B cell (primary cell): Measurements from ENCODE around the gene EXOC1. TPM values are rescaled to one million over a fixed set of nuclear protein-coding genes. Genes with fewer than 3 reads are reported as not detected.
A peak's percentile ranks its signal among the peaks of the same experiment; 100 is the strongest.

Source experiments
- ATAC-seq: fragments of 200-7000 bp; cut with Tn5 transposase; one replicate; pipeline ENCODE4 v1.10.0; 2021; ENCODE audit warnings: low read depth, mild to moderate bottlenecking, moderate number of reproducible peaks, moderate library complexity
- CTCF ChIA-PET: fragments of 350-600 bp; sonication (Branson Sonifier 250); formaldehyde crosslinking; loops from one replicate; lab custom pipeline; 2021; ENCODE audit warnings: antibody characterized with exemption, inconsistent platforms; lab: Charles Lee
- POLR2A ChIA-PET: fragments of 350-600 bp; sonication (Branson Sonifier 250); formaldehyde crosslinking; loops from one replicate; lab custom pipeline; 2021; ENCODE audit warnings: antibody characterized with exemption; lab: Charles Lee
- DNase-seq: peaks from one replicate; pipeline ENCODE4 v3.0.0; 2013
- H2AFZ ChIP-seq: 2 replicates; pipeline ENCODE4 v1.6.1; 2012; ENCODE audit warnings: mild to moderate bottlenecking, low read depth, low read length; ENCODE audit not compliant: insufficient read depth, poor library complexity, severe bottlenecking
- H3K27ac ChIP-seq, 2 donors: 1 replicate in 1 of 2; 2 replicates in 1 of 2; pipeline ENCODE4 v1.5.1; 2012 to 2013; ENCODE audit warnings: low read length in 2 of 2, mild to moderate bottlenecking in 2 of 2, moderate library complexity in 1 of 2
- H3K27me3 ChIP-seq, 4 experiments: fragments of 200-600 bp in 1 of 4; sonication (generic) in 1 of 4; replicated peaks in 1 of 4; 1 replicate in 2 of 4; 2 replicates in 2 of 4; pipeline versions ENCODE4 v1.6.1 to v1.7.0; 2013 to 2016; ENCODE audit warnings: low read length in 3 of 4, mild to moderate bottlenecking in 2 of 4, mixed read lengths in 1 of 4, moderate library complexity in 1 of 4; ENCODE audit not compliant: insufficient read depth in 4 of 4, control insufficient read depth in 3 of 4; ENCODE audit errors: control extremely low read depth in 1 of 4
- H3K36me3 ChIP-seq, 2 experiments: replicated peaks in 1 of 2; 1 replicate in 1 of 2; 2 replicates in 1 of 2; pipeline versions ENCODE4 v1.6.1 to v1.7.1; 2013; ENCODE audit warnings: low read length in 1 of 2; ENCODE audit not compliant: insufficient read depth in 2 of 2, control insufficient read depth in 1 of 2; ENCODE audit errors: control extremely low read depth in 1 of 2, extremely low read depth in 1 of 2
- H3K4me1 ChIP-seq, 2 donors: fragments of 200-600 bp in 1 of 2; sonication (generic) in 1 of 2; 1 replicate in 1 of 2; 2 replicates in 1 of 2; pipeline versions ENCODE4 v1.5.1 to v1.6.1; 2013 to 2017; ENCODE audit warnings: low read length in 2 of 2; ENCODE audit not compliant: control insufficient read depth in 2 of 2, insufficient read depth in 2 of 2
- H3K4me2 ChIP-seq: replicated peaks from 2 replicates; pipeline ENCODE3; 2012; ENCODE audit warnings: mild to moderate bottlenecking, low read depth, low read length; ENCODE audit not compliant: poor library complexity, severe bottlenecking
- H3K4me3 ChIP-seq, 5 experiments: fragments of 200-600 bp in 1 of 5; sonication (generic) in 1 of 5; 1 replicate in 3 of 5; 2 replicates in 2 of 5; pipeline versions ENCODE4 v1.5.1 to v1.7.0; 2011 to 2016; ENCODE audit warnings: low read length in 4 of 5, mild to moderate bottlenecking in 4 of 5, low read depth in 2 of 5, control low read depth in 1 of 5, moderate library complexity in 1 of 5; ENCODE audit not compliant: insufficient read depth in 1 of 5; ENCODE audit errors: control extremely low read depth in 1 of 5, extremely low read depth in 1 of 5
- H3K79me2 ChIP-seq: fragments of 200-600 bp; sonication (generic); one replicate; pipeline ENCODE4 v1.6.0; 2016; ENCODE audit warnings: low read length; ENCODE audit not compliant: control insufficient read depth, insufficient read depth
- H3K9ac ChIP-seq: fragments of 200-600 bp; sonication (generic); 2 replicates; pipeline ENCODE4 v1.6.1; 2017; ENCODE audit warnings: mild to moderate bottlenecking, low read length, moderate library complexity
- H3K9me3 ChIP-seq, 3 donors: one replicate each; pipeline versions ENCODE4 v1.6.1 to v1.7.1; 2013; ENCODE audit warnings: low read length in 2 of 3; ENCODE audit not compliant: control insufficient read depth in 2 of 3, insufficient read depth in 1 of 3; ENCODE audit errors: control extremely low read depth in 1 of 3
- H4K20me1 ChIP-seq: 2 replicates; pipeline ENCODE4 v1.6.0; 2012; ENCODE audit warnings: mild to moderate bottlenecking, low read length; ENCODE audit not compliant: insufficient read depth, control insufficient read depth, poor library complexity, severe bottlenecking
- H3K27ac Mint-ChIP-seq: one replicate; pipeline ENCODE4 v1.8.0; 2021; ENCODE audit warnings: mixed read lengths
- H3K27me3 Mint-ChIP-seq: one replicate; pipeline ENCODE4 v1.8.0; 2021; ENCODE audit warnings: mixed read lengths
- H3K4me1 Mint-ChIP-seq: one replicate; pipeline ENCODE4 v1.8.0; 2021; ENCODE audit warnings: mixed read lengths
- H3K4me3 Mint-ChIP-seq: one replicate; pipeline ENCODE4 v1.8.0; 2021; ENCODE audit warnings: mixed read lengths
- H3K9me3 Mint-ChIP-seq: one replicate; pipeline ENCODE4 v1.8.0; 2022; ENCODE audit warnings: mixed read lengths; ENCODE audit not compliant: insufficient read depth
- CTCF ChIP-seq: fragments of 200-600 bp; IDR thresholded peaks from one replicate; pipeline ENCODE4 v1.8.0; 2022; ENCODE audit warnings: antibody characterized with exemption, mild to moderate bottlenecking
- EZH2 ChIP-seq: IDR thresholded peaks from 2 replicates; pipeline ENCODE4 v1.6.1; 2012; ENCODE audit warnings: borderline replicate concordance, low read depth, mild to moderate bottlenecking, moderate library complexity, low read length; ENCODE audit not compliant: insufficient read depth, poor library complexity, severe bottlenecking
- WGBS: methylation state at CpG from one replicate; pipeline ENCODE4 v1.1.5; 2013; ENCODE audit warnings: missing lambda C conversion rate; ENCODE audit not compliant: insufficient coverage; 5-methylcytosine and 5-hydroxymethylcytosine counted together
- intact Hi-C: fragments of 100-400 bp; cut with micrococcal nuclease; formaldehyde crosslinking; loops from one replicate; pipeline ENCODE4 v1.10.0; 2022
- polyA plus RNA-seq: library from polyadenylated mRNA; depleted of rRNA; stranded (reverse); fragments of >200 nt; gene quantifications from 2 replicates; pipeline ENCODE4 v1.2.3, GENCODE V29; 2012
- total RNA-seq, 2 donors: library from RNA; stranded (reverse); fragments of 120-200 nt in 1 of 2; gene quantifications; 1 replicate in 1 of 2; 2 replicates in 1 of 2; pipeline versions ENCODE4 v1.2.3 to v1.2.4, GENCODE V29; 2013 to 2022

EXOC1 gene
- total and polyA plus RNA-seq, 2 donors (not counting 1 experiment from before 2014, with no cell fraction given): 10.0 to 42.5 TPM

- Histone ChIP-seq H3K36me3 (peaks cover 0 to 15% of the 10 kb centered on the region in 2 experiments), H3K79me2 (peaks cover 37% of the 10 kb centered on the region), H2AFZ (peak overlapping the region; percentile 80), H4K20me1 (no peaks in the 10 kb centered on the region), H3K9me3 (no peaks in the 10 kb centered on the region), H3K27ac (peak overlapping the region; percentile 100), H3K27me3 (no peaks in the 10 kb centered on the region), H3K4me1 (peaks cover 30 to 37% of the 10 kb centered on the region in 2 donors), H3K4me3 (peak overlapping the region; percentile 73 to 91 (median 87)), H3K4me2 (peak overlapping the region; percentile 78), H3K9ac (peak overlapping the region; percentile 99)
- under 1% methylated on average over 15 of the region's 19 CpGs for WGBS
- H3K4me1 Mint-ChIP-seq: peaks cover 53% of the 10 kb centered on the region
- H3K4me3 Mint-ChIP-seq: peak overlapping the region; percentile 89
- no peaks in the 10 kb centered on the region for H3K9me3 Mint-ChIP-seq
- TF ChIP-seq EZH2 (no peak), CTCF (no peak)
- ATAC-seq (peak; percentile 29), DNase-seq (no peak)
- peak overlapping the region; percentile 98 for H3K27ac Mint-ChIP-seq
- ChIA-PET CTCF (interaction anchor here (0.6 to 3.3 kb wide), 28 partner anchors 8 to 1030 kb away, joined by 3 to 22 read pairs (median 5); partner anchors contain the start of genes AASDH, EXOC1, NOA1 and PAICS), POLR2A (interaction anchor here (0.7 to 2.6 kb wide), 9 partner anchors 14 to 1029 kb away, joined by 3 to 14 read pairs (median 5); partner anchors contain the start of genes AASDH, EXOC1, NOA1 and PAICS)
- intact Hi-C loops: loop anchor here (1.0 to 5.0 kb wide), 13 partner anchors 41 to 1029 kb away; partner anchors contain the start of genes AASDH, CLOCK, EXOC1 and NOA1
- H3K27me3 Mint-ChIP-seq: no peaks in the 10 kb centered on the region
These were observed 94.7 kb downstream of the EXOC1 start for GRCh38 chr4:55947912-55948725.
